ENCODE data around the gene RAET1E. TPM values are rescaled to one million over a fixed set of nuclear protein-coding genes. Genes with fewer than 3 reads are reported as not detected.
"Not testable (repeated sequence)": the region's sequence is repeated elsewhere in the genome, so short reads cannot be mapped to it uniquely, and the experiment has no call there.

The RAET1E gene
- total and polyA plus RNA-seq, 4 experiments from 2014 or later = not detected

DNA sequence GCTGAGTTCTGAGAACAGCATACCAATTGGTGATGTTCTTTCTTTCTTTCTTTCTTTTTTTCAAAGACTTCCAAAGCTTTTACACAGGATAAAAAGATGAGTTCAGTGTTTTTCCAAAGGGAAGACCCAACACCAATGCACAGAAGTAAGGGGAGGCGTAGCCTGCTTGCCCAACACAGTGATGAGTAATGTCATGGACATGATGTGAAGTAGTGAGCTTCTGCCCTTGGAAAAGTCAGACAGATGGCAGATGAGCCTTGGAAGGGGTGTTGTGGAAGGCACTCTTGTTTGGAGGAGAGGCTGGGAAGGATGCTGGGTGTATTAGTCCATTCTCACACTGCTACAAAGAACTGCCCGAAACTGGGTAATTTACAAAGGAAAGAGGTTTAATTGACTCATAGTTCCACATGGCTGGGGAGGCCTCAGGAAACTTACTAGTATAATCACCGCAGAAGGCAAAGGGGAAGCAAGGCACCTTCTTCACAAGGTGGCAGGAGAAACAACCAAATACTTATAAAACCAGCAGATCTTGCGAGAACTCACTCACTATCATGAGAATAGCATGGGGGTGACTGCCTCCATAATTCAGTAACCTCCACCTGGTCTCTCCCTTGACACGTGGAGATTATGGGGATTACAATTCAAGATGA is 46.3 kb downstream of the RAET1E start:
- CTCF ChIA-PET (ENCODE audit: partially characterized antibody) = interaction anchor here (1.9 kb wide), 1 partner anchor 13 kb away, joined by 4 read pairs; no protein-coding TSS in a partner anchor
- Mint-ChIP-seq H3K9me3 (no peaks in the 10 kb centered on the region), H3K27me3 (peaks cover 0 to 3% of the 10 kb centered on the region in 2 donors), H3K4me1 (peaks cover 1 to 14% (median 4%) of the 10 kb centered on the region in 4 donors), H3K27ac (no peak overlapping the region), H3K36me3 (no peaks in the 10 kb centered on the region), H3K4me3 (no peak overlapping the region)
- intact Hi-C loops (cut with micrococcal nuclease) = no loop called here
- peaks cover 8% of the 10 kb centered on the region for H3K4me1 ChIP-seq (ENCODE audit: insufficient read depth, low read length)
- H3K4me3 ChIP-seq (ENCODE audit: low read length in 2 of 2) = no peak overlapping the region
- H3K36me3 ChIP-seq (ENCODE audit: insufficient read depth, low read length) = no peaks in the 10 kb centered on the region
- DNase-seq = no peak
- no peaks in the 10 kb centered on the region for H3K9me3 ChIP-seq (ENCODE audit: control insufficient read depth in 1 of 2, low read length in 2 of 2)
- H3K27ac ChIP-seq (ENCODE audit: low read depth, low read length) = no peak overlapping the region
- POLR2A ChIA-PET (ENCODE audit: partially characterized antibody) = no interaction called here
- no peaks in the 10 kb centered on the region for H3K27me3 ChIP-seq (ENCODE audit: insufficient read depth, low read length)

DNA sequence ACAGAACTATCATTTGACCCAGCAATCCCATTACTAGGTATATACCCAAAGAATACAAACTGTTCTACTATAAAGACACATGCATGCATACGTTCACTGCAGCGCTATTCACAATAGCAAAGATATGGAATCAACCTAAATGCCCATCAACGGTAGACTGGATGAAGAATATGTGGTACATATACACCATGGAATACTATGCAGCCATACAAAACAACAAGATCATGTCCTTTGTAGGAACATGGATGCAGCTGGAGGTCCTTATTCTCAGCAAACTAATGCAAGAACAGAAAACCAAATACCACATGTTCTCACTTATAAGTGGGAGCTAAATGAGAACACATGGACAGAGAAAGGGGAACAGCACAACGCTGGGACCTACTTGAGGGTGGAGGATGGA is 49.6 kb downstream of the RAET1E start:
- H3K27ac ChIP-seq (ENCODE audit: low read depth, low read length); H3K4me3 Mint-ChIP-seq; H3K4me3 ChIP-seq (ENCODE audit: low read length in 2 of 2); H3K27me3 Mint-ChIP-seq; intact Hi-C loops (cut with micrococcal nuclease); H3K9me3 Mint-ChIP-seq; DNase-seq; H3K9me3 ChIP-seq (ENCODE audit: control insufficient read depth in 1 of 2, low read length in 2 of 2); H3K36me3 Mint-ChIP-seq; POLR2A ChIA-PET (ENCODE audit: partially characterized antibody); H3K4me1 ChIP-seq (ENCODE audit: insufficient read depth, low read length); H3K36me3 ChIP-seq (ENCODE audit: insufficient read depth, low read length); H3K27me3 ChIP-seq (ENCODE audit: insufficient read depth, low read length): not testable (repeated sequence)
- Mint-ChIP-seq H3K27ac (peak overlapping the region in 2 of 7 donors; percentile 6 to 13), H3K4me1 (peaks cover 1 to 14% (median 4%) of the 10 kb centered on the region in 4 donors)
- CTCF ChIA-PET (ENCODE audit: partially characterized antibody) = interaction anchor here (1.3 kb wide), 1 partner anchor 10 kb away, joined by 3 read pairs; no protein-coding TSS in a partner anchor

Other genes starting within 250 kb of the RAET1E start
- gene KATNA1, start 249.4 kb downstream of the RAET1E start, total RNA-seq = 10 to 100 TPM; 18.2 to 21.4 TPM
- 10 to 100 TPM; 27.5 to 34.7 TPM for gene KATNA1, start 249.4 kb downstream of the RAET1E start, polyA plus RNA-seq
- 10 to 100 TPM; 47.4 to 51.8 TPM for gene LATS1, start 180.0 kb downstream of the RAET1E start, total RNA-seq
- gene LATS1, start 180.0 kb downstream of the RAET1E start, polyA plus RNA-seq = 10 to 100 TPM in 1 of 2 donors, 1 to 10 TPM in 1; 5.8 to 16.4 TPM
- gene NUP43, start 151.6 kb downstream of the RAET1E start, total RNA-seq = 10 to 100 TPM; 56.0 to 58.3 TPM
- gene NUP43, start 151.6 kb downstream of the RAET1E start, polyA plus RNA-seq = 1 to 10 TPM; 1.9 to 7.3 TPM
- gene PCMT1, start 148.4 kb downstream of the RAET1E start, total RNA-seq = 10 to 100 TPM; 50.8 to 55.8 TPM
- gene PCMT1, start 148.4 kb downstream of the RAET1E start, polyA plus RNA-seq = 100 to 1,000 TPM; 145 to 196 TPM
- 1 to 10 TPM; 3.6 to 5.6 TPM for gene LRP11, start 33.8 kb downstream of the RAET1E start, total RNA-seq
- gene LRP11, start 33.8 kb downstream of the RAET1E start, polyA plus RNA-seq = 1 to 10 TPM; 1.2 to 2.3 TPM
- gene RAET1G, start 25.0 kb upstream of the RAET1E start, total RNA-seq = not detected
- not detected for gene RAET1G, start 25.0 kb upstream of the RAET1E start, polyA plus RNA-seq
- not detected for gene ULBP2, start 43.9 kb upstream of the RAET1E start, total RNA-seq
- 1 to 10 TPM in 1 of 2 donors, under 1 TPM in 1; 0.28 to 1.1 TPM for gene ULBP2, start 43.9 kb upstream of the RAET1E start, polyA plus RNA-seq
- gene ULBP1, start 65.8 kb upstream of the RAET1E start, total RNA-seq = not detected
- not detected for gene ULBP1, start 65.8 kb upstream of the RAET1E start, polyA plus RNA-seq
- not detected for gene RAET1L, start 127.4 kb upstream of the RAET1E start, total RNA-seq
- not detected for gene RAET1L, start 127.4 kb upstream of the RAET1E start, polyA plus RNA-seq
- gene ULBP3, start 171.0 kb upstream of the RAET1E start, total RNA-seq = under 1 TPM in 1 of 2 experiments, not detected in 1; 0.42 TPM
- gene ULBP3, start 171.0 kb upstream of the RAET1E start, polyA plus RNA-seq = under 1 TPM; 0.48 to 0.96 TPM
- not detected for gene PPP1R14C, start 244.9 kb upstream of the RAET1E start, total RNA-seq
- gene PPP1R14C, start 244.9 kb upstream of the RAET1E start, polyA plus RNA-seq = not detected